Activated CD4-positive, alpha-beta T cell treated with anti-CD3 and anti-CD28 coated beads for 24 hours (primary cell): ENCODE data around the gene ERI2.
A peak's percentile ranks its signal among the peaks of the same experiment; 100 is the strongest.
"Not testable (repeated sequence)": the region's sequence is repeated elsewhere in the genome, so short reads cannot be mapped to it uniquely, and the experiment has no call there.

Experiments used
- DNase-seq, 2 donors: peaks; one replicate each; pipeline ENCODE4 v3.0.0-alpha.2; 2020; ENCODE audit warnings: low read depth in 2 of 2

Gene ERI2

GRCh38 chr16:20818929-20819585 is 12.8 kb upstream of the ERI2 start:
- no peak for DNase-seq

GRCh38 chr16:20814784-20815183 is 8.5 kb upstream of the ERI2 start:
- DNase-seq, result no peak

GRCh38 chr16:20812510-20812909 is 6.2 kb upstream of the ERI2 start:
- DNase-seq, result no peak

- DNase-seq, result no peak
These were observed 5.7 kb upstream of the ERI2 start for GRCh38 chr16:20811889-20812439.

GRCh38 chr16:20807862-20808261 is 1.6 kb upstream of the ERI2 start:
- no peak for DNase-seq

- not testable (repeated sequence) for DNase-seq
These were observed 546 bp downstream of the ERI2 start for GRCh38 chr16:20805684-20806167.

GRCh38 chr16:20803561-20804214 is 2.6 kb downstream of the ERI2 start:
- DNase-seq, result no peak

- DNase-seq, result no peak
These were observed 3.1 kb downstream of the ERI2 start for GRCh38 chr16:20803192-20803560.

- no peak for DNase-seq
These were observed 5.0 kb downstream of the ERI2 start for GRCh38 chr16:20801278-20801677.

- DNase-seq, result no peak
These were observed 6.7 kb downstream of the ERI2 start for GRCh38 chr16:20799599-20799998.

- DNase-seq, result no peak
These were observed 7.9 kb downstream of the ERI2 start for GRCh38 chr16:20798364-20798763.

GRCh38 chr16:20791923-20792612 is 14.2 kb downstream of the ERI2 start:
- DNase-seq, result no peak

- DNase-seq, result no peak
These were observed 17.1 kb downstream of the ERI2 start for GRCh38 chr16:20789130-20789529.

GRCh38 chr16:20784204-20784603 is 22.1 kb downstream of the ERI2 start:
- DNase-seq, result no peak

- no peak for DNase-seq
These were observed 23.8 kb downstream of the ERI2 start for GRCh38 chr16:20782470-20782869.

- DNase-seq, result no peak
These were observed 24.6 kb downstream of the ERI2 start for GRCh38 chr16:20781697-20782096.

GRCh38 chr16:20774703-20775362 is 31.4 kb downstream of the ERI2 start:
- peak; percentile 18 to 59 for DNase-seq

GRCh38 chr16:20773679-20774078 is 32.6 kb downstream of the ERI2 start:
- DNase-seq, result no peak

- no peak for DNase-seq
These were observed 37.5 kb downstream of the ERI2 start for GRCh38 chr16:20768818-20769217.

GRCh38 chr16:20768121-20768520 is 38.2 kb downstream of the ERI2 start:
- DNase-seq, result no peak

- DNase-seq, result no peak
These were observed 38.7 kb downstream of the ERI2 start for GRCh38 chr16:20767577-20767976.

- no peak for DNase-seq
These were observed 40.0 kb downstream of the ERI2 start for GRCh38 chr16:20766294-20766693.
